ENCODE measurements around the gene PACSIN2.

PACSIN2 gene

GRCh38 chr22:43012390-43012789 lies 2.6 kb downstream of the PACSIN2 start:
- TF ChIP-seq SIN3A (IDR thresholded peaks at IDR 0.05; ENCODE audit: borderline replicate concordance, insufficient read depth, low read length) (no peak), FOXP2 (optimal IDR thresholded peaks at IDR 0.05; ENCODE audit: borderline replicate concordance, extremely low read depth, extremely low read length, insufficient read depth) (no peak), POLR2AphosphoS5 (IDR thresholded peaks at IDR 0.05; ENCODE audit: low read depth, low read length) (no peak), REST (IDR thresholded peaks at IDR 0.05; ENCODE audit: insufficient read depth in 1 of 2, low read depth in 2 of 2, low read length in 2 of 2) (no peak), TAF1 (IDR thresholded peaks at IDR 0.05; ENCODE audit: borderline replicate concordance, insufficient read depth, low read length) (no peak)

- TF ChIP-seq FOXP2 (optimal IDR thresholded peaks at IDR 0.05; ENCODE audit: borderline replicate concordance, extremely low read depth, extremely low read length, insufficient read depth), result no peak
- no peak for TF ChIP-seq TAF1 (IDR thresholded peaks at IDR 0.05; ENCODE audit: borderline replicate concordance, insufficient read depth, low read length)
- TF ChIP-seq POLR2AphosphoS5 (IDR thresholded peaks at IDR 0.05; ENCODE audit: low read depth, low read length), result no peak
- TF ChIP-seq REST (IDR thresholded peaks at IDR 0.05; ENCODE audit: insufficient read depth in 1 of 2, low read depth in 2 of 2, low read length in 2 of 2), result no peak
- TF ChIP-seq SIN3A (IDR thresholded peaks at IDR 0.05; ENCODE audit: borderline replicate concordance, insufficient read depth, low read length), result no peak
These were observed 3.9 kb downstream of the PACSIN2 start for GRCh38 chr22:43011079-43011478.

- no peak for TF ChIP-seq TAF1 (IDR thresholded peaks at IDR 0.05; ENCODE audit: borderline replicate concordance, insufficient read depth, low read length)
These were observed 5.5 kb downstream of the PACSIN2 start for GRCh38 chr22:43009444-43009843.

GRCh38 chr22:43008921-43009320 lies 6.0 kb downstream of the PACSIN2 start:
- TF ChIP-seq POLR2AphosphoS5 (IDR thresholded peaks at IDR 0.05; ENCODE audit: low read depth, low read length) (no peak), TAF1 (IDR thresholded peaks at IDR 0.05; ENCODE audit: borderline replicate concordance, insufficient read depth, low read length) (no peak), REST (IDR thresholded peaks at IDR 0.05; ENCODE audit: insufficient read depth in 1 of 2, low read depth in 2 of 2, low read length in 2 of 2) (no peak), FOXP2 (optimal IDR thresholded peaks at IDR 0.05; ENCODE audit: borderline replicate concordance, extremely low read depth, extremely low read length, insufficient read depth) (no peak), SIN3A (IDR thresholded peaks at IDR 0.05; ENCODE audit: borderline replicate concordance, insufficient read depth, low read length) (no peak)

GRCh38 chr22:43008509-43008908 lies 6.4 kb downstream of the PACSIN2 start:
- TF ChIP-seq TAF1 (IDR thresholded peaks at IDR 0.05; ENCODE audit: borderline replicate concordance, insufficient read depth, low read length), result no peak
- no peak for TF ChIP-seq SIN3A (IDR thresholded peaks at IDR 0.05; ENCODE audit: borderline replicate concordance, insufficient read depth, low read length)
- no peak for TF ChIP-seq POLR2AphosphoS5 (IDR thresholded peaks at IDR 0.05; ENCODE audit: low read depth, low read length)
- TF ChIP-seq REST (IDR thresholded peaks at IDR 0.05; ENCODE audit: insufficient read depth in 1 of 2, low read depth in 2 of 2, low read length in 2 of 2), result no peak
- TF ChIP-seq FOXP2 (optimal IDR thresholded peaks at IDR 0.05; ENCODE audit: borderline replicate concordance, extremely low read depth, extremely low read length, insufficient read depth), result no peak

All from PFSK-1 (cell line).